ENCODE data around the gene DMKN. TPM values are rescaled to one million over a fixed set of nuclear protein-coding genes. Genes with fewer than 3 reads are reported as not detected.

DMKN gene
- total and polyA plus RNA-seq, 3 donors from 2014 or later = 5.8 to 24.0 (median 7.9) TPM

DNA sequence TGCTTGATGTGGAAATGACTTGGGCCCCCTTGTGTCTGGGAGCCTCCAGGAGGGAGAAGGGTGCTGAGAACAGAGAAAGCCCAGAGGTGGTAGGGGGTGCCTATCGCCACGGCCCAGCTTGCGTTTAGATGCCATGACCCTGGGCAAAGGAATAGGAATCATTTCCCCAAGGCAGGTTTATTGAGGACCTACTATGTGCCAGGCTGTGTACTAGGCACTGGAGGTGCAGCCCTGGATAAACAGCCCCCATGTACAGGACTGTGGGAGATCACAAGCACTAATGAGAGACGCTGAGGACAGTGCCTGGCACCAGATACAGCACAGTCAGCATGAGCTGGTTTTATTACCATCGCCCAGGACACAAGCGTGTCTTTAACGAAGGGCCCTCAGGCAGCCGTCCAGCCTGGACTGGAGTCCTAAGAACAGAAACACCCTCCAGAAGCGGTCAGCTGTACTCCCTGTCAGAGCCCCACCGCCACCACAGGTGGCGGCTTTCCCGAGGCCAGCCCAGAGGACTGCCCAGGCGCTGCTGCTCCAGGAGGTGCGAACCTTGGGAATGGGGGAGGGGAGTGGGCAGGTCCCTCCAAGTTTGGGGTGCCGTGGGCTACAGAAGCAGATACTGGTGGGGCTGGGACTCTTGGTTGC, 36.6 kb upstream of the DMKN start:
- H3K4me1 ChIP-seq = peaks cover 8% of the 10 kb centered on the region

DNA sequence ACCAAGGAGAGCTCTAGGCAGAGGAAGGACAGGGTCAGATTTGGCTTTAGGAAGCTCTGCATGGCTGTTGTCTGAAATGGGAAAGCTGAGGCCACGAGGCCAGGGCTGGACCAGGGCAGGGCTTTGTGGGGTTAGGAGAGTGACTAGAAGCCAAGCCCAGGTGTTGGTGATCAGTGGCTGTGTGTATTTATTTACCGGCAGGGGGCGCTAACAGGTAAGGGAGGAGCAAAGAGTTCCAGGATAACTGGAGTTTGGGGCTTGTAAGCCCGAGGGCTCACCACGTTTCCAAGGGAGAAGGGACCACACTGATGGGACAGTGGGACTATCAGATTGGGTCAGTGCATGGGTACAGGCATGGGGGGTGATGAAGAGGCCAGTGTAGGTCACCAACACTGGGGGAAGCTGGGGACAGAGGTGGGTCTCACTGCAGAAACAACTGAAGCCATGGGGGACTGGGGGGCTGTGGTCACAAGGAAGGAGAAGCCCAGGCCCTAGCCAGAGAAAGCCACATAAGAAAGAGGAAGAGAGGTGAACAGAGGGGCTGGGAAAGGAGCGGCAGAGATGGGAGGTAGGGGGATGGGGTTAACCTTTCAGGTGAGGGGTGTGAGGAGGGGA, 35.8 kb upstream of the DMKN start:
- Histone ChIP-seq H3K4me3 (no peak overlapping the region), H3K9me3 (no peaks in the 10 kb centered on the region), H3K36me3 (ENCODE audit: low read depth, missing control alignments) (no peaks in the 10 kb centered on the region), H3K27ac (no peak overlapping the region), H3K4me1 (peaks cover 12% of the 10 kb centered on the region), H3K27me3 (no peaks in the 10 kb centered on the region)
- intact Hi-C loops (cut with DNase I; ENCODE audit: low total_unique reads) = loop anchor here (10.0 kb wide), 2 partner anchors 96 to 166 kb away; partner anchors contain the start of genes COX6B1, ETV2 and KMT2B
- peak; percentile 39 for DNase-seq
- no peak for TF ChIP-seq POLR2A (IDR thresholded peaks at IDR 0.05)
- TF ChIP-seq, protein P1, sequence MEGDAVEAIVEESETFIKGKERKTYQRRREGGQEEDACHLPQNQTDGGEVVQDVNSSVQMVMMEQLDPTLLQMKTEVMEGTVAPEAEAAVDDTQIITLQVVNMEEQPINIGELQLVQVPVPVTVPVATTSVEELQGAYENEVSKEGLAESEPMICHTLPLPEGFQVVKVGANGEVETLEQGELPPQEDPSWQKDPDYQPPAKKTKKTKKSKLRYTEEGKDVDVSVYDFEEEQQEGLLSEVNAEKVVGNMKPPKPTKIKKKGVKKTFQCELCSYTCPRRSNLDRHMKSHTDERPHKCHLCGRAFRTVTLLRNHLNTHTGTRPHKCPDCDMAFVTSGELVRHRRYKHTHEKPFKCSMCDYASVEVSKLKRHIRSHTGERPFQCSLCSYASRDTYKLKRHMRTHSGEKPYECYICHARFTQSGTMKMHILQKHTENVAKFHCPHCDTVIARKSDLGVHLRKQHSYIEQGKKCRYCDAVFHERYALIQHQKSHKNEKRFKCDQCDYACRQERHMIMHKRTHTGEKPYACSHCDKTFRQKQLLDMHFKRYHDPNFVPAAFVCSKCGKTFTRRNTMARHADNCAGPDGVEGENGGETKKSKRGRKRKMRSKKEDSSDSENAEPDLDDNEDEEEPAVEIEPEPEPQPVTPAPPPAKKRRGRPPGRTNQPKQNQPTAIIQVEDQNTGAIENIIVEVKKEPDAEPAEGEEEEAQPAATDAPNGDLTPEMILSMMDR (IDR thresholded peaks at IDR 0.05) = peak; percentile 59 to 80 (median 69)
- WGBS, 2 donors = 30 to 44% methylated on average over 6 of the region's 6 CpGs

More for the DNA sequence above, 36.6 kb upstream of the DMKN start:
- 74 to 78% methylated on average over 8 to 15 of the region's 15 CpGs for WGBS, 2 donors
- no peak for TF ChIP-seq POLR2A (IDR thresholded peaks at IDR 0.05)
- TF ChIP-seq, protein P1 (IDR thresholded peaks at IDR 0.05) = no peak
- no peaks in the 10 kb centered on the region for H3K9me3 ChIP-seq
- H3K4me3 ChIP-seq = no peak overlapping the region
- DNase-seq = no peak
- H3K36me3 ChIP-seq (ENCODE audit: low read depth, missing control alignments) = no peaks in the 10 kb centered on the region
- intact Hi-C loops (cut with DNase I; ENCODE audit: low total_unique reads) = loop anchor here (10.0 kb wide), 2 partner anchors 95 to 165 kb away; partner anchors contain the start of genes COX6B1, ETV2 and KMT2B
- H3K27me3 ChIP-seq = no peaks in the 10 kb centered on the region
- H3K27ac ChIP-seq = no peak overlapping the region

DNA sequence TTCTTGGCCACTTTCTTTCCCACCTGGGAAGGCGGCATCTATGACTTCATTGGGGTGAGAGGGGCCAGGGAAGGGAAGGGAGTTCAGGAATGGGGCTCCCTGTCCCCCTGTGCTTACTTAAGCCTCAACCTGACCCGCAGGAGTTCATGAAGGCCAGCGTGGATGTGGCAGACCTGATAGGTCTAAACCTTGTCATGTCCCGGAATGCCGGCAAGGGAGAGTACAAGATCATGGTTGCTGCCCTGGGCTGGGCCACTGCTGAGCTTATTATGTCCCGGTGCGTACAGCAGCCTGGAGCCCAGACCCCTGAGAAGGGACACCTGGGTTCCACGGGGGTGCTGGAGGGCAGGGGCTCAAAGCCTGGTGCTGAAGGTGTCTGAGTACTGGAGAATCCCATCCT, 33.1 kb upstream of the DMKN start:
- WGBS, 2 donors = 67 to 77% methylated on average over 8 of the region's 8 CpGs
- TF ChIP-seq, protein P1 (IDR thresholded peaks at IDR 0.05) = no peak
- no peak for TF ChIP-seq POLR2A (IDR thresholded peaks at IDR 0.05)
- H3K27me3 ChIP-seq = no peaks in the 10 kb centered on the region
- no peak overlapping the region for H3K27ac ChIP-seq
- H3K36me3 ChIP-seq (ENCODE audit: low read depth, missing control alignments) = no peaks in the 10 kb centered on the region
- peaks cover 13% of the 10 kb centered on the region for H3K4me1 ChIP-seq
- no peaks in the 10 kb centered on the region for H3K9me3 ChIP-seq
- H3K4me3 ChIP-seq = peak overlapping the region in 1 of 2 donors; percentile 93
- intact Hi-C loops (cut with DNase I; ENCODE audit: low total_unique reads) = loop anchor here (10.0 kb wide), 2 partner anchors 98 to 168 kb away; partner anchors contain the start of genes COX6B1, ETV2 and KMT2B
- DNase-seq = no peak

DNA sequence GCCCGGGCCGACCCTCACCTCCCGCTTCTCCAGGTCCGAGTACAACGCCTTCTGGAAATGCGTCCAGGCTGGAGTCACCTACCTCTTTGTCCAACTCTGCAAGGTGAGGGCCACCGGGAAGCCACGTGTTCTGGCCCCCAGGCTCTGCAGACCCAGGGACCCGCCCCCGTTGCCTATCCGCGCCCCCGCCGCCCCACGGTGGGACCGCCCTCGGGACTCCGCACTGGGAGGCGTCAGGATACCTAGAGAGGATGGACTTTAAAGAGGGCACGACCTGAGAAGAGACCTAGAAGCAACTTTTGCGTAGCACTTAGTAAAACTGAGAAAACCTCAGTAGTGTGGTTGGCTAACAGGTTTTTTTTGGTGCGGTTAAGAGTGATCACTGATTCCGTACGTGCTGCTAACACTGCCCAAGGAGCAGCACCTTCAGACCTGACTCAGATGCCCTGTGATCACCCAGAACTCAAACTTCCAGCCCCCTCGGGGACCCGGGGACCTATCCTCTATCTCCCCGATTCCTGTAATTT, 32.5 kb upstream of the DMKN start:
- DNase-seq = peak; percentile 33
- H3K27ac ChIP-seq = peak overlapping the region; percentile 34 to 81
- no peaks in the 10 kb centered on the region for H3K27me3 ChIP-seq
- no peaks in the 10 kb centered on the region for H3K9me3 ChIP-seq
- peaks cover 13% of the 10 kb centered on the region for H3K4me1 ChIP-seq
- WGBS, 2 donors = 2% methylated on average over 12 to 27 of the region's 27 CpGs
- no peak for TF ChIP-seq POLR2A (IDR thresholded peaks at IDR 0.05)
- TF ChIP-seq, protein P1 (IDR thresholded peaks at IDR 0.05) = no peak
- intact Hi-C loops (cut with DNase I; ENCODE audit: low total_unique reads) = loop anchor here (10.0 kb wide), 2 partner anchors 99 to 169 kb away; partner anchors contain the start of genes COX6B1, ETV2 and KMT2B
- H3K4me3 ChIP-seq = peak overlapping the region; percentile 93
- no peaks in the 10 kb centered on the region for H3K36me3 ChIP-seq (ENCODE audit: low read depth, missing control alignments)

All from testis (tissue), 3 donors.